HG03280 (cell line): ENCODE results near the gene CAMK1D.

ENCODE experiments used
- ATAC-seq: cut with Tn5 transposase; IDR thresholded peaks from one replicate; pipeline ENCODE4 v1.9.1; 2021; ENCODE audit warnings: mild to moderate bottlenecking, moderate library complexity; ENCODE audit not compliant: unreplicated experiment

Gene CAMK1D

GRCh38 chr10:12589291-12589690, 239.9 kb downstream of the CAMK1D start:
- no peak for ATAC-seq

- no peak for ATAC-seq
Observed at GRCh38 chr10:12589791-12590190, 240.4 kb downstream of the CAMK1D start.

GRCh38 chr10:12590675-12591659, 241.6 kb downstream of the CAMK1D start:
- no peak for ATAC-seq

GRCh38 chr10:12592967-12593366, 243.6 kb downstream of the CAMK1D start:
- no peak for ATAC-seq

GRCh38 chr10:12594448-12594944, 245.1 kb downstream of the CAMK1D start:
- ATAC-seq = no peak

GRCh38 chr10:12595936-12596576, 246.7 kb downstream of the CAMK1D start:
- ATAC-seq = no peak

GRCh38 chr10:12597176-12597575, 247.8 kb downstream of the CAMK1D start:
- no peak for ATAC-seq

GRCh38 chr10:12597788-12598765, 248.7 kb downstream of the CAMK1D start:
- no peak for ATAC-seq

GRCh38 chr10:12600652-12601051, 251.3 kb downstream of the CAMK1D start:
- no peak for ATAC-seq

GRCh38 chr10:12602521-12602920, 253.2 kb downstream of the CAMK1D start:
- ATAC-seq = no peak

GRCh38 chr10:12603766-12604470, 254.6 kb downstream of the CAMK1D start:
- no peak for ATAC-seq

- no peak for ATAC-seq
Observed at GRCh38 chr10:12605580-12606405, 256.4 kb downstream of the CAMK1D start.

- no peak for ATAC-seq
Observed at GRCh38 chr10:12606461-12606860, 257.1 kb downstream of the CAMK1D start.

GRCh38 chr10:12608761-12609160, 259.4 kb downstream of the CAMK1D start:
- ATAC-seq = no peak

GRCh38 chr10:12609435-12609834, 260.1 kb downstream of the CAMK1D start:
- ATAC-seq = no peak

GRCh38 chr10:12613136-12613535, 263.8 kb downstream of the CAMK1D start:
- no peak for ATAC-seq

GRCh38 chr10:12614177-12614995, 265.0 kb downstream of the CAMK1D start:
- no peak for ATAC-seq
